ENCODE results near the gene PPL. TPM values are rescaled to one million over a fixed set of nuclear protein-coding genes. Genes with fewer than 3 reads are reported as not detected.

Gene PPL
- total RNA-seq, 1 experiment from 2014 or later, result 49.1 TPM

DNA sequence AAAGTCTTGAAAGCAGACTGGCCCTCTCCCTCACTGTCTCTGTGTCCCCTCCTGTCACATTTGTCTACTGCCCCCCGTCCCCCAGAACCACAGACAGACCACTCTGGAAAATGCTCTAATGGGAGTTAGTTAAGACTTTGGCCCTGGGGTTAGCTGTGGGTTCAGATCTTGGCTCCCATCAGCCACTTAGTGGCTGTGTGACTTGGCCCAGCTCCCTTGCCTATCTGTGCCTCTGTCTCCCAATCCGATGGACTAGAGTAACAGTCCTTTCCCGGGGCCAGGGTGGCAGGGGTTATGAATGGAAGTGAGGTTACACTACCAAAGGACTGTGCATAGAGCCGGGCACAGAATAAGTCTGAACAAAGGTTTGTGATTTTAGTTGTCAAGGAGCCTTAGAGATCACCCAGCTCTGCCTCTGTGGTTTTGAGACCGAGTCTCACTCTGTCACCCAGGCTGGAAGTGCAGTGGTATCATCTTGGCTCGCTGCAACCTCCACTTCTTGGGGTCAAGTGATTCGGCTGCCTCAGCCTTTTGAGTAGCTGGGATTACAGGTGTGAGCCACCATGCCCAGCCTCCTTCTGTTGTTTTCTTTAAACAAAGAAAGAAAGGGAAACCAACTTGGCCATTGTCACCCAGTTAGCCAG, 23.7 kb downstream of the PPL start:
- POLR2A ChIA-PET, result interaction anchor here (0.7 to 4.0 kb wide), 4 partner anchors 9 to 23 kb away, joined by 3 to 23 read pairs (median 4); partner anchors contain the start of gene PPL
- intact Hi-C loops (cut with micrococcal nuclease), result no loop called here
- H3K27ac Mint-ChIP-seq (ENCODE audit: low read depth, unreplicated experiment), result peak overlapping the region; percentile 49

GRCh38 chr16:4911970-4912386, 25.0 kb downstream of the PPL start:
- BruUV-seq (replicated peaks), result no TSS peak
- TF ChIP-seq, protein P1, sequence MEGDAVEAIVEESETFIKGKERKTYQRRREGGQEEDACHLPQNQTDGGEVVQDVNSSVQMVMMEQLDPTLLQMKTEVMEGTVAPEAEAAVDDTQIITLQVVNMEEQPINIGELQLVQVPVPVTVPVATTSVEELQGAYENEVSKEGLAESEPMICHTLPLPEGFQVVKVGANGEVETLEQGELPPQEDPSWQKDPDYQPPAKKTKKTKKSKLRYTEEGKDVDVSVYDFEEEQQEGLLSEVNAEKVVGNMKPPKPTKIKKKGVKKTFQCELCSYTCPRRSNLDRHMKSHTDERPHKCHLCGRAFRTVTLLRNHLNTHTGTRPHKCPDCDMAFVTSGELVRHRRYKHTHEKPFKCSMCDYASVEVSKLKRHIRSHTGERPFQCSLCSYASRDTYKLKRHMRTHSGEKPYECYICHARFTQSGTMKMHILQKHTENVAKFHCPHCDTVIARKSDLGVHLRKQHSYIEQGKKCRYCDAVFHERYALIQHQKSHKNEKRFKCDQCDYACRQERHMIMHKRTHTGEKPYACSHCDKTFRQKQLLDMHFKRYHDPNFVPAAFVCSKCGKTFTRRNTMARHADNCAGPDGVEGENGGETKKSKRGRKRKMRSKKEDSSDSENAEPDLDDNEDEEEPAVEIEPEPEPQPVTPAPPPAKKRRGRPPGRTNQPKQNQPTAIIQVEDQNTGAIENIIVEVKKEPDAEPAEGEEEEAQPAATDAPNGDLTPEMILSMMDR (IDR thresholded peaks at IDR 0.05; ENCODE audit: unreplicated experiment), result no peak
- H3K9me3 Mint-ChIP-seq (ENCODE audit: unreplicated experiment), result no peaks in the 10 kb centered on the region
- peak overlapping the region; percentile 31 for H3K4me3 Mint-ChIP-seq (ENCODE audit: unreplicated experiment)
- ChIA-PET POLR2A (interaction anchor here (0.6 to 4.0 kb wide), 8 partner anchors 10 to 51 kb away, joined by 3 to 23 read pairs (median 3); partner anchors contain the start of genes PPL and SEC14L5), CTCF (interaction anchor here (0.7 to 2.3 kb wide), 4 partner anchors 25 to 200 kb away, joined by 3 to 9 read pairs (median 6); partner anchors contain the start of gene PPL)
- H3K27ac Mint-ChIP-seq (ENCODE audit: low read depth, unreplicated experiment), result peak overlapping the region; percentile 49
- intact Hi-C loops (cut with micrococcal nuclease), result no loop called here
- peaks cover 47% of the 10 kb centered on the region for H3K36me3 Mint-ChIP-seq (ENCODE audit: insufficient read depth, unreplicated experiment)
- no peak for DNase-seq (ENCODE audit: unreplicated experiment)
- H3K4me1 Mint-ChIP-seq (ENCODE audit: insufficient read depth, unreplicated experiment), result peaks cover 13% of the 10 kb centered on the region
- no peaks in the 10 kb centered on the region for H3K27me3 Mint-ChIP-seq (ENCODE audit: insufficient read depth, unreplicated experiment)

More for the DNA sequence above, 23.7 kb downstream of the PPL start:
- CTCF ChIA-PET, result interaction anchor here (0.7 to 2.3 kb wide), 3 partner anchors 18 to 43 kb away, joined by 4 to 9 read pairs (median 9); partner anchors contain the start of gene PPL
- BruUV-seq (replicated peaks), result no TSS peak
- Mint-ChIP-seq H3K36me3 (ENCODE audit: insufficient read depth, unreplicated experiment) (peaks cover 48% of the 10 kb centered on the region), H3K9me3 (ENCODE audit: unreplicated experiment) (no peaks in the 10 kb centered on the region), H3K4me3 (ENCODE audit: unreplicated experiment) (no peak overlapping the region), H3K4me1 (ENCODE audit: insufficient read depth, unreplicated experiment) (peaks cover 18% of the 10 kb centered on the region), H3K27me3 (ENCODE audit: insufficient read depth, unreplicated experiment) (no peaks in the 10 kb centered on the region)
- TF ChIP-seq, protein P1 (IDR thresholded peaks at IDR 0.05; ENCODE audit: unreplicated experiment), result no peak
- no peak for DNase-seq (ENCODE audit: unreplicated experiment)

DNA sequence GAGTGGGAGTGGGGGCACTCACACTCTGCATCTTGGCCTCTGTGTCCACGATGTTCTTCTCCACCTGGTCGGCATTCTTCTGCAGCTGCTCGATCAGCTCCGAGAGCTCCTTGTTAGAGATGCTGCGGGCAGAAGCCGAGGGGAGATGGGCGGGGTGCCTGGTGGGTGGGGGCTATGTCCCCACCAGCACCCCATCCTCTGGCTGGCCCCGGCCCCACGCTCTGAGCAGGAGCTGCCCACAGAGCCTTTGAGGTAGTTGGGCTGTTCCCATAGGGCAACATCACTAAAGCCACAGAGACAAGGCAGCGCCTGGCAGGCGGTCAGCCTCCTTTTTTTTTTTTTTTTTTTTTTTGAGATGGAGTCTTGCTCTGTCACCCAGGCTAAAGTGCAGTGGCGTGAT, 26.1 kb downstream of the PPL start:
- Mint-ChIP-seq H3K36me3 (ENCODE audit: insufficient read depth, unreplicated experiment) (peaks cover 53% of the 10 kb centered on the region), H3K4me1 (ENCODE audit: insufficient read depth, unreplicated experiment) (peaks cover 13% of the 10 kb centered on the region), H3K9me3 (ENCODE audit: unreplicated experiment) (no peaks in the 10 kb centered on the region), H3K27me3 (ENCODE audit: insufficient read depth, unreplicated experiment) (no peaks in the 10 kb centered on the region), H3K27ac (ENCODE audit: low read depth, unreplicated experiment) (no peak overlapping the region), H3K4me3 (ENCODE audit: unreplicated experiment) (no peak overlapping the region)
- ChIA-PET CTCF (no interaction called here), POLR2A (interaction anchor here (4.0 kb wide), 1 partner anchor 25 kb away, joined by 23 read pairs; the partner anchor contains the start of gene PPL)
- DNase-seq (ENCODE audit: unreplicated experiment), result no peak
- TF ChIP-seq, protein P1 (IDR thresholded peaks at IDR 0.05; ENCODE audit: unreplicated experiment), result no peak
- intact Hi-C loops (cut with micrococcal nuclease), result no loop called here
- no TSS peak for BruUV-seq (replicated peaks)

GRCh38 chr16:4909825-4910224, 27.1 kb downstream of the PPL start:
- intact Hi-C loops (cut with micrococcal nuclease), result no loop called here
- no TSS peak for BruUV-seq (replicated peaks)
- DNase-seq (ENCODE audit: unreplicated experiment), result peak; percentile 28
- ChIA-PET POLR2A (interaction anchor here (0.6 to 4.0 kb wide), 3 partner anchors 26 to 52 kb away, joined by 4 to 23 read pairs (median 5); partner anchors contain the start of gene PPL), CTCF (no interaction called here)
- TF ChIP-seq, protein P1 (IDR thresholded peaks at IDR 0.05; ENCODE audit: unreplicated experiment), result no peak
- Mint-ChIP-seq H3K4me3 (ENCODE audit: unreplicated experiment) (no peak overlapping the region), H3K9me3 (ENCODE audit: unreplicated experiment) (no peaks in the 10 kb centered on the region), H3K4me1 (ENCODE audit: insufficient read depth, unreplicated experiment) (peaks cover 13% of the 10 kb centered on the region), H3K27me3 (ENCODE audit: insufficient read depth, unreplicated experiment) (no peaks in the 10 kb centered on the region), H3K36me3 (ENCODE audit: insufficient read depth, unreplicated experiment) (peaks cover 62% of the 10 kb centered on the region), H3K27ac (ENCODE audit: low read depth, unreplicated experiment) (no peak overlapping the region)
